Measurements from ENCODE around the gene CTBP1.

DNA sequence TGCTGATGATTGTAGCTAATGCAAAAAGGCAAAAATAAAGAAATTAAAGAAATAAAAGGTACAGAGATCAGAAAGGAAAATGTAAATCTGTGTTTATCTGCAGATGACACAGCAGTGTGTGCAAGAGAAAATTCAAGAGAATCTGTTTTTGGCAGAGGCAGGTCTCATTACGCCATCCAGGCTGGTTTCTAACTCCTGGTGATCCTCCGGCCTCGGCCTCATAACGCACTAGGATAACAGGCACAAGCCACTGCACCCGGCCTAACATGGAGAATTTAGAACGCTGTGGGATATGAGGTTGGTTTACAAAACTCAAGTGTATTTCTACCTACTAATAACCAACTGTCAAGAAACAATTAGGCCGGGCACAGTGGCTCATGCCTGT is 29.4 kb downstream of the CTBP1 start:
- TF ChIP-seq CTCF (conservative IDR thresholded peaks at IDR 0.05; ENCODE audit: low read depth, low read length), result no peak
- TF ChIP-seq EZH2 (IDR thresholded peaks at IDR 0.05; ENCODE audit: borderline replicate concordance, low read depth, low read length, poor library complexity, severe bottlenecking), result no peak

Measured in A673 (cell line).